Naive thymus-derived CD4-positive, alpha-beta T cell (primary cell): Measurements from ENCODE around the gene COX19. TPM values are rescaled to one million over a fixed set of nuclear protein-coding genes. Genes with fewer than 3 reads are reported as not detected.

Experiments used
- ATAC-seq: fragments of 150-1000 bp; cut with Tn5 transposase; 2 replicates; pipeline ENCODE4 v1.10.0; 2021; ENCODE audit warnings: mild to moderate bottlenecking, moderate library complexity
- CTCF ChIA-PET: fragments of 350-600 bp; sonication (Branson Sonifier 250); formaldehyde crosslinking; loops from one replicate; lab custom pipeline; 2021; ENCODE audit warnings: antibody characterized with exemption; lab: Charles Lee
- POLR2A ChIA-PET: fragments of 350-600 bp; sonication (Branson Sonifier 250); formaldehyde crosslinking; loops from one replicate; lab custom pipeline; 2021; ENCODE audit warnings: antibody characterized with exemption, inconsistent platforms; lab: Charles Lee
- DNase-seq, 9 donors: peaks; one replicate each; pipeline versions ENCODE4 v3.0.0 to v3.0.0-alpha.2; 2020 to 2022; ENCODE audit warnings: mixed read lengths in 1 of 9
- H3K27ac ChIP-seq: one replicate; pipeline ENCODE4 v1.7.0; 2013; ENCODE audit warnings: mild to moderate bottlenecking, low read depth, low read length, moderate library complexity
- H3K27me3 ChIP-seq, 2 donors: one replicate each; pipeline ENCODE4 v1.7.0; 2013; ENCODE audit warnings: low read length in 2 of 2, mild to moderate bottlenecking in 2 of 2, moderate library complexity in 2 of 2; ENCODE audit not compliant: control insufficient read depth in 2 of 2, insufficient read depth in 2 of 2
- H3K36me3 ChIP-seq, 3 experiments: 1 replicate in 2 of 3; 2 replicates in 1 of 3; pipeline ENCODE4 v1.7.0; 2013; ENCODE audit warnings: low read length in 3 of 3, mild to moderate bottlenecking in 3 of 3, moderate library complexity in 1 of 3; ENCODE audit not compliant: insufficient read depth in 3 of 3, control insufficient read depth in 2 of 3
- H3K4me1 ChIP-seq, 2 donors: one replicate each; pipeline ENCODE4 v1.7.0; 2013; ENCODE audit warnings: low read length in 2 of 2, mild to moderate bottlenecking in 2 of 2, moderate library complexity in 1 of 2; ENCODE audit not compliant: control insufficient read depth in 2 of 2, insufficient read depth in 2 of 2
- H3K4me3 ChIP-seq: 2 replicates; pipeline ENCODE4 v1.7.0; 2013; ENCODE audit warnings: mild to moderate bottlenecking, low read length
- H3K9me3 ChIP-seq, 3 experiments: 1 replicate in 2 of 3; 2 replicates in 1 of 3; pipeline ENCODE4 v1.7.0; 2013; ENCODE audit warnings: low read length in 3 of 3; ENCODE audit not compliant: control insufficient read depth in 2 of 3
- H3K27ac Mint-ChIP-seq, 9 donors: one replicate each; pipeline ENCODE4 v1.8.0; 2020 to 2022; ENCODE audit warnings: mixed read lengths in 9 of 9, mild to moderate bottlenecking in 8 of 9, moderate library complexity in 5 of 9, inconsistent platforms in 2 of 9
- H3K27me3 Mint-ChIP-seq, 5 donors: one replicate each; pipeline ENCODE4 v1.8.0; 2021 to 2022; ENCODE audit warnings: mixed read lengths in 5 of 5, mild to moderate bottlenecking in 1 of 5
- H3K36me3 Mint-ChIP-seq, 5 donors: one replicate each; pipeline ENCODE4 v1.8.0; 2020 to 2022; ENCODE audit warnings: mixed read lengths in 5 of 5, mild to moderate bottlenecking in 3 of 5, inconsistent platforms in 1 of 5
- H3K4me1 Mint-ChIP-seq, 7 donors: one replicate each; pipeline ENCODE4 v1.8.0; 2020 to 2022; ENCODE audit warnings: mixed read lengths in 7 of 7, mild to moderate bottlenecking in 3 of 7, inconsistent platforms in 1 of 7
- H3K4me3 Mint-ChIP-seq, 10 donors: one replicate each; pipeline ENCODE4 v1.8.0; 2020 to 2022; ENCODE audit warnings: mild to moderate bottlenecking in 10 of 10, mixed read lengths in 10 of 10, moderate library complexity in 6 of 10, inconsistent platforms in 2 of 10
- H3K9me3 Mint-ChIP-seq, 11 donors: one replicate each; pipeline ENCODE4 v1.8.0; 2020 to 2022; ENCODE audit warnings: mixed read lengths in 11 of 11, mild to moderate bottlenecking in 4 of 11, inconsistent platforms in 1 of 11, moderate library complexity in 1 of 11
- intact Hi-C, 2 donors: fragments of 100-400 bp; cut with micrococcal nuclease; formaldehyde crosslinking; loops; one replicate each; pipeline ENCODE4 v1.15.1; 2023
- polyA plus RNA-seq, 2 donors: library from polyadenylated mRNA; unstranded; fragments of 300-500 nt; fragmentation: Illumina TruSeq; gene quantifications; one replicate each; pipeline ENCODE4 v1.2.3, GENCODE V29; 2021
- total RNA-seq, 6 experiments: library from RNA in 5 of 6; stranded (reverse) in 5 of 6; gene quantifications; 1 replicate in 5 of 6; 2 replicates in 1 of 6; pipeline ENCODE4 v1.2.3 and lab custom pipeline; 2021 to 2026

COX19 gene
- total and polyA plus RNA-seq, 7 experiments from 2014 or later: 18.3 to 48.2 (median 45.1) TPM

DNA sequence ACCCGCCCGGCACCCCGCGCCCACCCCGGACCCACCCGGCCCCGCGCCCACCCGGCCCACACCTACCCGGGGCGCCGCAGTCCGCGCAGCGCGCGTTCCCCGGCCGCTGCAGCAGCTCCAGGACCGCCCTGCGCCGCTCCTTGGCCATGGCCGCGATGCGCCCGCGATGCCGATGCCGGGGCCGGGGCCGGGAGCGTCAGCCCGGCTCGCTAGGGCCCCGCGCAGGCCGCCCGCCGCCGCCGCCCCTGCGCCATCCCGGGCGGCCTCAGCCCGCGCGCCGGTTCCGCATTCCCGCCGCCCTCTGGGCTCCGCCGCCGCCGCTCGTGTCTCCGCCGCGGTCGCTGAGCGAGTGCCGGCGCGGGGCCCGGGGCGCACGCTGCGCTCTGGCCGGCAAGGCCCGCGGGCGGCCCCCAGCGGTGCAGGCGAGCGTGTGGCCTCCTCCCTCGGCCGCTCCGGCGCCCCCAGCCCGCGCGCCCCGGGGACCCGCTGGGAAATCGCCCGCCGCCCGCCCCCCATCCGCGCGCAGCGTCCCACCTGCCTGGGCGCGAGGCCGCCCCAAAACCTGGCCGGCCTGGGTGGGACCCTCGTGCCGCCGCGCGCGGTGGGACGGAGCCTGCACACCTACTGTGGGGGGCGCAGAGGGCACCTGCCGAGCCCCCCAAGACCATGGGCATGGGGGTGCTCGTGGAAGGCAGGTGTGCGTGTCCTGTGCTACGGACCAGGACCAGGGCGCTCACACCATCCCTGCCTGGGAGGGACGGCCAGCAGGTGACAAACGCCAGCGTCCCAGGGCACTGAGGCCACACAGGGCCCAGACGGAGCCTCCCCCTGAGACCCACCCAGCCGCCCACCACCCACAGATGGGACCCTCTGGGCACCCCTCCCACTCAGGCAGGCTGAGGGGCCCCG is 20.8 kb downstream of the COX19 start, which contains the start of gene ADAP1:
Gene ADAP1 (minus strand): TSS at position 351 of the 909 bp plus-strand sequence. CDS start 203 bp downstream, at position 148.
- DNase-seq: peak in 7 of 9 donors; percentile 41 to 76 (median 56)
- no peak within 1 kb of the TSS for H3K27ac ChIP-seq
- Mint-ChIP-seq H3K27me3 (peaks cover 0 to 13% (median 8%) of the 10 kb centered on the region in 5 donors), H3K9me3 (no peaks in the 10 kb centered on the region), H3K27ac (peak within 1 kb of the TSS in 2 of 9 donors; percentile 32 to 33), H3K4me1 (peaks cover 0 to 12% (median 0%) of the 10 kb centered on the region in 7 donors), H3K36me3 (peaks cover 0 to 2% (median 0%) of the 10 kb centered on the region in 5 donors), H3K4me3 (peak within 1 kb of the TSS; percentile 51 to 86 (median 65))
- intact Hi-C loops: loop anchor here (1.0 to 5.0 kb wide), 5 partner anchors 31 to 632 kb away; no protein-coding TSS in a partner anchor
- no peaks in the 10 kb centered on the region for H3K27me3 ChIP-seq
- ChIA-PET CTCF (interaction anchor here (0.6 kb wide), 1 partner anchor 47 kb away, joined by 3 read pairs; no protein-coding TSS in a partner anchor), POLR2A (interaction anchor here (1.3 kb wide), 1 partner anchor 46 kb away, joined by 3 read pairs; no protein-coding TSS in a partner anchor)
- H3K4me3 ChIP-seq: no peak within 1 kb of the TSS
- no peaks in the 10 kb centered on the region for H3K9me3 ChIP-seq
- peak; percentile 84 for ATAC-seq
- H3K4me1 ChIP-seq: no peaks in the 10 kb centered on the region
- H3K36me3 ChIP-seq: no peaks in the 10 kb centered on the region

- Histone ChIP-seq H3K4me3 (no peak overlapping the region), H3K27ac (no peak overlapping the region)
- intact Hi-C loops: loop anchor here (1.0 to 5.0 kb wide), 5 partner anchors 30 to 631 kb away; no protein-coding TSS in a partner anchor
Measured at GRCh38 chr7:953547-954327, 21.6 kb downstream of the COX19 start.

GRCh38 chr7:952548-953441 is 22.6 kb downstream of the COX19 start:
- ATAC-seq (no peak), DNase-seq (no peak)
- CTCF ChIA-PET: interaction anchor here (0.8 to 1.0 kb wide), 2 partner anchors 20 to 45 kb away, joined by 3 to 5 read pairs; no protein-coding TSS in a partner anchor
- Mint-ChIP-seq H3K27ac (no peak overlapping the region), H3K9me3 (peaks cover 0 to 1% (median 0%) of the 10 kb centered on the region in 11 donors), H3K4me1 (peaks cover 0 to 15% (median 0%) of the 10 kb centered on the region in 7 donors), H3K27me3 (peaks cover 0 to 13% (median 8%) of the 10 kb centered on the region in 5 donors), H3K4me3 (peak overlapping the region in 7 of 10 donors; percentile 23 to 72 (median 52)), H3K36me3 (peaks cover 0 to 2% (median 0%) of the 10 kb centered on the region in 5 donors)
- Histone ChIP-seq H3K36me3 (no peaks in the 10 kb centered on the region), H3K27me3 (no peaks in the 10 kb centered on the region), H3K27ac (no peak overlapping the region), H3K4me3 (no peak overlapping the region), H3K9me3 (no peaks in the 10 kb centered on the region), H3K4me1 (no peaks in the 10 kb centered on the region)
- POLR2A ChIA-PET: no interaction called here
- intact Hi-C loops: loop anchor here in 1 of 2 donors (5.0 kb wide), 2 partner anchors 180 to 630 kb away; no protein-coding TSS in a partner anchor

More at GRCh38 chr7:953547-954327, 21.6 kb downstream of the COX19 start:
- Mint-ChIP-seq H3K27me3 (peaks cover 0 to 13% (median 8%) of the 10 kb centered on the region in 5 donors), H3K9me3 (no peaks in the 10 kb centered on the region), H3K4me3 (peak overlapping the region in 4 of 10 donors; percentile 10 to 62 (median 44)), H3K27ac (no peak overlapping the region), H3K36me3 (peaks cover 0 to 2% (median 0%) of the 10 kb centered on the region in 5 donors), H3K4me1 (peaks cover 0 to 14% (median 0%) of the 10 kb centered on the region in 7 donors)
- ATAC-seq (peak; percentile 50), DNase-seq (peak in 1 of 9 donors; percentile 49)
- H3K27me3 ChIP-seq: no peaks in the 10 kb centered on the region
- ChIA-PET POLR2A (no interaction called here), CTCF (interaction anchor here (0.6 to 1.0 kb wide), 2 partner anchors 46 kb away, joined by 3 read pairs; no protein-coding TSS in a partner anchor)
- no peaks in the 10 kb centered on the region for H3K36me3 ChIP-seq
- H3K4me1 ChIP-seq: no peaks in the 10 kb centered on the region
- no peaks in the 10 kb centered on the region for H3K9me3 ChIP-seq

GRCh38 chr7:951881-952547 is 23.3 kb downstream of the COX19 start:
- H3K36me3 Mint-ChIP-seq: peaks cover 0 to 2% (median 0%) of the 10 kb centered on the region in 5 donors
- H3K27ac ChIP-seq: no peak overlapping the region
- DNase-seq (no peak), ATAC-seq (no peak)
- H3K36me3 ChIP-seq: no peaks in the 10 kb centered on the region
- H3K27ac Mint-ChIP-seq: no peak overlapping the region
- ChIA-PET CTCF (interaction anchor here (0.8 kb wide), 1 partner anchor 21 kb away, joined by 5 read pairs; no protein-coding TSS in a partner anchor), POLR2A (no interaction called here)
- intact Hi-C loops: loop anchor here in 1 of 2 donors (5.0 kb wide), 2 partner anchors 180 to 630 kb away; no protein-coding TSS in a partner anchor
- no peaks in the 10 kb centered on the region for H3K9me3 ChIP-seq
- no peak overlapping the region for H3K4me3 ChIP-seq
- H3K4me1 ChIP-seq: no peaks in the 10 kb centered on the region
- peaks cover 0 to 13% (median 8%) of the 10 kb centered on the region in 5 donors for H3K27me3 Mint-ChIP-seq
- H3K9me3 Mint-ChIP-seq: peaks cover 0 to 1% (median 0%) of the 10 kb centered on the region in 11 donors
- no peaks in the 10 kb centered on the region for H3K27me3 ChIP-seq
- peaks cover 0 to 17% (median 0%) of the 10 kb centered on the region in 7 donors for H3K4me1 Mint-ChIP-seq
- peak overlapping the region in 5 of 10 donors; percentile 24 to 72 (median 62) for H3K4me3 Mint-ChIP-seq
